Measurements from ENCODE around the gene PCDH15. TPM values are rescaled to one million over a fixed set of nuclear protein-coding genes. Genes with fewer than 3 reads are reported as not detected.

Gene PCDH15
- total RNA-seq, 4 donors from 2014 or later: 0.14 to 0.48 (median 0.37) TPM; not detected in 1

GRCh38 chr10:54577682-54578081 is 223.3 kb downstream of the PCDH15 start:
- no peak for TF ChIP-seq POLR2AphosphoS5 (IDR thresholded peaks at IDR 0.05)
- TF ChIP-seq CTCF (IDR thresholded peaks at IDR 0.05): no peak
- no peak for TF ChIP-seq POLR2A (IDR thresholded peaks at IDR 0.05)
- TF ChIP-seq EP300 (IDR thresholded peaks at IDR 0.05; ENCODE audit: low read depth): no peak
- no peak for DNase-seq
- intact Hi-C loops (cut with DNase I; ENCODE audit: low total_unique reads): no loop called here
- Histone ChIP-seq H3K27me3 (no peaks in the 10 kb centered on the region), H3K4me3 (no peak overlapping the region), H3K9me3 (no peaks in the 10 kb centered on the region), H3K4me1 (no peaks in the 10 kb centered on the region), H3K36me3 (no peaks in the 10 kb centered on the region), H3K27ac (no peak overlapping the region)
- in situ Hi-C loops (cut with MboI; ENCODE audit: low pct_ligation_motif_present in 1 of 4, low pct_unique_long_range_greater_than_20kb in 1 of 4, low sequenced_read_pairs in 3 of 4): no loop called here
- 66 to 76% methylated on average over 2 of the region's 2 CpGs for WGBS, 2 donors (ENCODE audit: low coverage in 1 of 2)

- no peak overlapping the region for H3K27ac ChIP-seq
- no peak for DNase-seq
- in situ Hi-C loops (cut with MboI; ENCODE audit: low pct_ligation_motif_present in 1 of 4, low pct_unique_long_range_greater_than_20kb in 1 of 4, low sequenced_read_pairs in 3 of 4): no loop called here
- H3K36me3 ChIP-seq: no peaks in the 10 kb centered on the region
- intact Hi-C loops (cut with DNase I; ENCODE audit: low total_unique reads): no loop called here
- no peak for TF ChIP-seq EP300 (IDR thresholded peaks at IDR 0.05; ENCODE audit: low read depth)
- TF ChIP-seq CTCF (IDR thresholded peaks at IDR 0.05): no peak
- no peak for TF ChIP-seq POLR2AphosphoS5 (IDR thresholded peaks at IDR 0.05)
- no peak for TF ChIP-seq POLR2A (IDR thresholded peaks at IDR 0.05)
- no peaks in the 10 kb centered on the region for H3K27me3 ChIP-seq
- H3K9me3 ChIP-seq: no peaks in the 10 kb centered on the region
- no peak overlapping the region for H3K4me3 ChIP-seq
- WGBS, 2 donors (ENCODE audit: low coverage in 1 of 2): 55 to 59% methylated on average over 5 of the region's 5 CpGs
- no peaks in the 10 kb centered on the region for H3K4me1 ChIP-seq
Observed at GRCh38 chr10:54576541-54576940, 224.5 kb downstream of the PCDH15 start.

- Histone ChIP-seq H3K9me3 (no peaks in the 10 kb centered on the region), H3K27me3 (no peaks in the 10 kb centered on the region), H3K36me3 (no peaks in the 10 kb centered on the region), H3K4me3 (no peak overlapping the region), H3K4me1 (no peaks in the 10 kb centered on the region), H3K27ac (no peak overlapping the region)
- intact Hi-C loops (cut with DNase I; ENCODE audit: low total_unique reads): no loop called here
- DNase-seq: no peak
- TF ChIP-seq EP300 (IDR thresholded peaks at IDR 0.05; ENCODE audit: low read depth) (no peak), POLR2A (IDR thresholded peaks at IDR 0.05) (no peak), CTCF (IDR thresholded peaks at IDR 0.05) (no peak), POLR2AphosphoS5 (IDR thresholded peaks at IDR 0.05) (no peak)
- in situ Hi-C loops (cut with MboI; ENCODE audit: low pct_ligation_motif_present in 1 of 4, low pct_unique_long_range_greater_than_20kb in 1 of 4, low sequenced_read_pairs in 3 of 4): no loop called here
Observed at GRCh38 chr10:54559498-54559897, 241.5 kb downstream of the PCDH15 start.

- intact Hi-C loops (cut with DNase I; ENCODE audit: low total_unique reads): no loop called here
Observed at GRCh38 chr10:54554028-54554427, 247.0 kb downstream of the PCDH15 start.

More at GRCh38 chr10:54554028-54554427, 247.0 kb downstream of the PCDH15 start:
- in situ Hi-C loops (cut with MboI; ENCODE audit: low pct_ligation_motif_present in 1 of 4, low pct_unique_long_range_greater_than_20kb in 1 of 4, low sequenced_read_pairs in 3 of 4): no loop called here
- H3K36me3 ChIP-seq: no peaks in the 10 kb centered on the region
- no peak overlapping the region for H3K4me3 ChIP-seq
- no peak overlapping the region for H3K27ac ChIP-seq
- no peaks in the 10 kb centered on the region for H3K9me3 ChIP-seq
- no peak for TF ChIP-seq CTCF (IDR thresholded peaks at IDR 0.05)
- no peak for TF ChIP-seq EP300 (IDR thresholded peaks at IDR 0.05; ENCODE audit: low read depth)
- TF ChIP-seq POLR2A (IDR thresholded peaks at IDR 0.05): no peak
- no peak for TF ChIP-seq POLR2AphosphoS5 (IDR thresholded peaks at IDR 0.05)
- no peaks in the 10 kb centered on the region for H3K27me3 ChIP-seq
- DNase-seq: no peak
- H3K4me1 ChIP-seq: no peaks in the 10 kb centered on the region
- WGBS, 2 donors (ENCODE audit: low coverage in 1 of 2): 83 to 100% methylated on average over 2 of the region's 2 CpGs
